ENCODE results near the gene ZMIZ1.

The ZMIZ1 gene

GRCh38 chr10:79196470-79197461 is 128.0 kb downstream of the ZMIZ1 start:
- no peak overlapping the region for H3K4me3 ChIP-seq (replicated peaks in 1 of 2; ENCODE audit: low read depth in 2 of 2, low read length in 2 of 2)
- DNase-seq (ENCODE audit: low read depth in 2 of 2), result peak; percentile 68 to 70
- peak; percentile 86 for TF ChIP-seq CTCF (IDR thresholded peaks at IDR 0.05; ENCODE audit: low read depth, low read length)

- no peak for DNase-seq (ENCODE audit: low read depth in 2 of 2)
- no peak for TF ChIP-seq CTCF (IDR thresholded peaks at IDR 0.05; ENCODE audit: low read depth, low read length)
- H3K4me3 ChIP-seq (replicated peaks in 1 of 2; ENCODE audit: low read depth in 2 of 2, low read length in 2 of 2), result no peak overlapping the region
These were observed 128.8 kb downstream of the ZMIZ1 start for GRCh38 chr10:79197558-79197957.

GRCh38 chr10:79200346-79200745 is 131.6 kb downstream of the ZMIZ1 start:
- TF ChIP-seq CTCF (IDR thresholded peaks at IDR 0.05; ENCODE audit: low read depth, low read length), result no peak
- H3K4me3 ChIP-seq (replicated peaks in 1 of 2; ENCODE audit: low read depth in 2 of 2, low read length in 2 of 2), result no peak overlapping the region
- DNase-seq (ENCODE audit: low read depth in 2 of 2), result no peak

DNA sequence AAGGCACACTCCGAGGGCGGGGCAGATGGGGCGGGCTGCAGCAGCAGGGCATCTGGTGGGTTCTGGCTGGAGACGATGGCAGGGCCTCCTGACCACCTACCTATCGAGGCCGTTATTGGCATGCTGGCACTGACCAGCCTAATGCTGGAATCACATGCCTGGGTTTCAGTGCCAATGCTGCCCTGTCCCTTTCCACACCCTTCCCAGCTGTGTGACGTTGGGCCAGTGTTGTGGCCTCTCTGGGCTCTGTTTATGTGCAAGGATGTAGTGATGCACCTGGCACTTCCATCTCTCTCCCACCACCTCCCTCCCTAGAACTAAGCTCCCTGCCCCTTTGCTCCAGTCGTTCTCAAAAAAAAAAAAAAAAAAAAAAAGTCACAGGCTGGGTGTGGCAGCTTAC is 132.9 kb downstream of the ZMIZ1 start:
- TF ChIP-seq CTCF (IDR thresholded peaks at IDR 0.05; ENCODE audit: low read depth, low read length), result no peak
- no peak for DNase-seq (ENCODE audit: low read depth in 2 of 2)

DNA sequence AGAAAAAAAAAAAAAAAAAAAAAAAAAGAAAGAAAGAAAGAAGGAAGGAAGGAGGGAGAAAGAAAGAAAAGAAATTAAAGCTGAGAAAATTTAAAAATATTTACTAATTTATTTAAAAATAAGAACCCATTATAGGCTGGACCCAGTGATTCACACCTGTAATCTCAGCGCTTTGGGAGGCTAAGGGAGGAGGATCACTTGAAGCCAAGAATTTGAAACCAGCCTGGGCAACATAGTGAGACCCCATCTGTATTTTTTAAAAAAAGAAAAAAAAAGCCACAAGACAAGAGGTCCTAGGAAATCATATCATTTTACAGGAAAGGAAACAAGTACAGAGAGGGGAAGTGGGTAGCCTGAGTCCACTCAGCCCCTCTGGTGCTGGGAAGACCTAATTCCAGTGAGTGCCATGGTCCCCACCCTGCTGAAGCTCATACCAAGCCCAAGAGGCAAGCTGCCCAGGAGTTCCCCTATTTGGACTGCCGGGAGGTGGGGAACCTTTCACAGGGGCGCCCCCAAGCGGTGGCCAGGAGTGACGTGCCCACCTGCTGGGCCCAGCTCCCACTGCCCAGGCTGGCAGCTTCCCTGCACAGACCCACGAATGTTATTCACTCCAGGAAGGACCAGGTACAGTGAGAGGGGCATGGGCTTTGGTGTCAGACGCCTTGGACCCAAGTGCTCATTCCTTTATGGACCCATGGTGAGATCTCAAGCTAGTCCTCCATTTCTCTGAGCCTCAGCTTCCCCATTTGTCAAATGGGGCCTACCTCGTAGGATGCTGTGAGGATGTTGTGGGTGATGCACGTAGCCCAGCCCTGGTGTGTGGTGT is 133.6 kb downstream of the ZMIZ1 start:
- no peak overlapping the region for H3K4me3 ChIP-seq (replicated peaks in 1 of 2; ENCODE audit: low read depth in 2 of 2, low read length in 2 of 2)
- DNase-seq (ENCODE audit: low read depth in 2 of 2), result peak; percentile 33 to 58
- TF ChIP-seq CTCF (IDR thresholded peaks at IDR 0.05; ENCODE audit: low read depth, low read length), result peak; percentile 57

More for the DNA sequence above, 132.9 kb downstream of the ZMIZ1 start:
- H3K4me3 ChIP-seq (replicated peaks in 1 of 2; ENCODE audit: low read depth in 2 of 2, low read length in 2 of 2), result no peak overlapping the region

DNA sequence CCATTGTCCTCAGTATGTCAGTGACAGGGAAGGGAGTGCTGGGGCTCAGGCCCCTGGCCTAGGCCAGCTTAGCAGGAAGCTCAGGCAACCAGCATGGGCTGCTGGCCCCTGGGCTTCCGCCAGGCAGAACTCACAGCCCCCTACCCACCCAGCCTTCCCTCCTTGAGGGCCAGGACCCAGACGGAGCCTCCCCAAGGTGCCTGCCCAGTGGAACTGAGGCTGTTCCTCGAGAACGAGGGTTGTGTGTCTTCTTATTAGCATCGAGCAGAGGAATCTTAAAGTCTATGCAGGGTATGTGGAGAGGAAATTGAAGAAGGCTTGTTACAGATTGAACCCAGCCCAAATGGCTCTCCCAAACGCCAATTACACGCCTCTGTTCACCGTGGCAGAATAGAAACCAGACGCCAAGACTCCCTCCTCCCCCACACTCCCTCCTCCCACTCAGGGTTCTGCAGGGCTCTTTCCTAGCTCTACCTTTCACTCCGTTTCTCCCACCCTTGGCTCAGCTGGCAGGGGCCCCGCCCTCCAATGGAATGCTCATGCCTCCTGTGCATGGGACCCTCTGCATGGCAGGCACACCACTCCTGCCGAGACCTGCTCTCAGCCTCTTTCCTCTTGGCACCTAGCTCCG is 134.4 kb downstream of the ZMIZ1 start:
- no peak for TF ChIP-seq CTCF (IDR thresholded peaks at IDR 0.05; ENCODE audit: low read depth, low read length)
- H3K4me3 ChIP-seq (replicated peaks in 1 of 2; ENCODE audit: low read depth in 2 of 2, low read length in 2 of 2), result no peak overlapping the region
- no peak for DNase-seq (ENCODE audit: low read depth in 2 of 2)

All from cardiac fibroblast (primary cell).